ENCODE measurements around the gene EGLN1. TPM values are rescaled to one million over a fixed set of nuclear protein-coding genes. Genes with fewer than 3 reads are reported as not detected.

EGLN1 gene
- total RNA-seq, 1 donor from 2014 or later, result 26.3 TPM

DNA sequence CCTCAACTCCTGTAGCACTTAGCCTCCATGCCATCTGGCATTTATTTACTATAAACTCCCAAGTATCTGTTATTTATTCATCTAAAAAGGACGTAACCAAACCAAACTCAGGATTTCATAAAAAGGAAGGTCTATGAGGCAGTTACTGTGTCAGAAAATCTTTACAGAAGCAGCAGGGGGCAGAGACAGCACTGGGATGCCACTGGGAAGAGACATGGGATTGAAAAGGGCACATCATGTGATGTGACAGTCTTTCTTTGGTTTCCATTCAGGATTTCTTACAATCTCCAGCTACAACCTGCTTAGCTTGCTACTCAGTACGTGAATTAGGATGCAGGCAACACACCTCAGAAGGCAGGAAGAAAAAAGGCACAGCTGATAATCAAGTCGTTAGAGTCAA is 52.8 kb downstream of the EGLN1 start:
- TF ChIP-seq CTCF (IDR thresholded peaks at IDR 0.05), result no peak
- TF ChIP-seq POLR2AphosphoS5 (IDR thresholded peaks at IDR 0.05; ENCODE audit: insufficient read depth in 1 of 2, low read depth in 1 of 2), result no peak
- no peak for TF ChIP-seq POLR2A (IDR thresholded peaks at IDR 0.05)
- no peak for DNase-seq (ENCODE audit: extremely low spot score in 2 of 2)
- H3K27me3 ChIP-seq, result no peaks in the 10 kb centered on the region
- no peaks in the 10 kb centered on the region for H3K9me3 ChIP-seq
- no peak overlapping the region for H3K27ac ChIP-seq
- intact Hi-C loops (cut with DNase I), result no loop called here
- no peaks in the 10 kb centered on the region for H3K4me1 ChIP-seq
- no peaks in the 10 kb centered on the region for H3K36me3 ChIP-seq
- no peak overlapping the region for H3K4me3 ChIP-seq

DNA sequence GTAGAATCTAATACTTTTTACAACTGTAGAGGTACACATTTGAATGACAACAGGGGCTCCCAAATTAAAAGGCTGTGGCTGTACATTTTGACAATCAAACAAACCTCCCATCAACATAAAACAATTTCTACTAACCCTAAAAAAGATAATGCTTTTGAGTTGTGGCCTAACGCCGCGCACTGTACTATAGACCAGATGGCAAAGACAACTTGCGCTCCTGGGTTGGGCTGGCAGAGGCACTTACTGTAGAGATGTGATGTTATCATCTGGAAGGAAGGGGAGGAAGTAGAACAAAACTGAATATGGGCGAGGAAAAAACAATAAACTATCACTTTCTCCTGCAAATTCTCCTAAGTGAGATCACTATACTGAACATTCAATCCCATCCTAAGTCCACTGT is 57.9 kb downstream of the EGLN1 start:
- peaks cover 0 to 3% of the 10 kb centered on the region in 2 donors for H3K36me3 ChIP-seq
- no peaks in the 10 kb centered on the region for H3K27me3 ChIP-seq
- intact Hi-C loops (cut with DNase I), result no loop called here
- DNase-seq (ENCODE audit: extremely low spot score in 2 of 2), result no peak
- no peak overlapping the region for H3K4me3 ChIP-seq
- H3K9me3 ChIP-seq, result no peaks in the 10 kb centered on the region
- H3K27ac ChIP-seq, result no peak overlapping the region
- no peaks in the 10 kb centered on the region for H3K4me1 ChIP-seq
- TF ChIP-seq CTCF (IDR thresholded peaks at IDR 0.05) (no peak), POLR2A (IDR thresholded peaks at IDR 0.05) (no peak), POLR2AphosphoS5 (IDR thresholded peaks at IDR 0.05; ENCODE audit: insufficient read depth in 1 of 2, low read depth in 1 of 2) (no peak)

DNA sequence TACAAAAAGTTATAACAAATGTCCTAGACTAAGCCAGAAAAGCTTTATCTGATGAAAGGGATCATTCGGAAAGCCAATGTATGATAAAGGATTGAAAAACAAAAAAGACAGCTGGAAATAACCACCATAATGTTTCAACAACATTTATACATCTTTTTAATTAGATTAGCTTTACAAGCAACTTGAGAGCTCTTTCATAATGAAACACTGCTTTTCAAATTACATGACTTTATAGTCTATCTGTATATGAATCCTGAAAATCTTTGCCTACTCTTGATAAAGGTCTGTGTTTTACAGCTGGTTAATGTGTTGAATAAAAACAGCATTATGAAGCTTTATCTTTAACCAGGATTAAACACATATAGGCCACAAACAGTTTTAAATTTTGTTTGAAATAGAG is 58.5 kb downstream of the EGLN1 start:
- no peak for DNase-seq (ENCODE audit: extremely low spot score in 2 of 2)
- H3K27me3 ChIP-seq, result no peaks in the 10 kb centered on the region
- H3K4me3 ChIP-seq, result no peak overlapping the region
- no peaks in the 10 kb centered on the region for H3K9me3 ChIP-seq
- TF ChIP-seq POLR2AphosphoS5 (IDR thresholded peaks at IDR 0.05; ENCODE audit: insufficient read depth in 1 of 2, low read depth in 1 of 2), result no peak
- TF ChIP-seq POLR2A (IDR thresholded peaks at IDR 0.05), result no peak
- no peak for TF ChIP-seq CTCF (IDR thresholded peaks at IDR 0.05)
- H3K36me3 ChIP-seq, result peaks cover 0 to 3% of the 10 kb centered on the region in 2 donors
- no peak overlapping the region for H3K27ac ChIP-seq
- no peaks in the 10 kb centered on the region for H3K4me1 ChIP-seq
- intact Hi-C loops (cut with DNase I), result no loop called here

- Histone ChIP-seq H3K9me3 (no peaks in the 10 kb centered on the region), H3K4me3 (no peak overlapping the region), H3K4me1 (peaks cover 5% of the 10 kb centered on the region), H3K27me3 (no peaks in the 10 kb centered on the region), H3K27ac (no peak overlapping the region), H3K36me3 (peaks cover 0 to 3% of the 10 kb centered on the region in 2 donors)
- intact Hi-C loops (cut with DNase I), result no loop called here
- TF ChIP-seq POLR2A (IDR thresholded peaks at IDR 0.05), result no peak
- no peak for TF ChIP-seq POLR2AphosphoS5 (IDR thresholded peaks at IDR 0.05; ENCODE audit: insufficient read depth in 1 of 2, low read depth in 1 of 2)
- TF ChIP-seq CTCF (IDR thresholded peaks at IDR 0.05), result no peak
- no peak for DNase-seq (ENCODE audit: extremely low spot score in 2 of 2)
Measured at GRCh38 chr1:231362325-231362724, 59.8 kb downstream of the EGLN1 start.

DNA sequence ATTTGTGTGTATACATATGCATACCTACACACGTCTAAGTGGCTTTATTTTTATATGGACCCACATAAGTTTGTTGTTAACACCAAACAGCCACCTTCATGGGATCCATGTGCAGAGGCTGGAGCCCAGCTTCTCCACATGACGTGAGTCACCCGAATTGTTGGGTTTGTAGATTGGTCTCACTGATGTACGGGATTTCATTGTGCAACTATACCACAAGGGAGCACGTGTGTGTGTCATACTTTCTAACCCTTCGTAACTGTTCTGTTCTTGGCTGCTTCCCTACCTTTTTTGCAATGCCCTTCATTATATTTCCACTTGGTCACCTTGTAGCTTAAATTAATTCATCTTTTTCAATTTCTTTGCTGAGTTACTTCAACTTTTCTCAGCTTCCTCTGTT is 63.0 kb downstream of the EGLN1 start:
- H3K36me3 ChIP-seq, result peaks cover 0 to 4% of the 10 kb centered on the region in 2 donors
- intact Hi-C loops (cut with DNase I), result loop anchor here (5.0 to 10.0 kb wide), 2 partner anchors 66 to 228 kb away; partner anchors contain the start of gene EGLN1
- no peak for TF ChIP-seq POLR2AphosphoS5 (IDR thresholded peaks at IDR 0.05; ENCODE audit: insufficient read depth in 1 of 2, low read depth in 1 of 2)
- no peak for TF ChIP-seq CTCF (IDR thresholded peaks at IDR 0.05)
- TF ChIP-seq POLR2A (IDR thresholded peaks at IDR 0.05), result no peak
- no peak overlapping the region for H3K4me3 ChIP-seq
- H3K27me3 ChIP-seq, result no peaks in the 10 kb centered on the region
- no peak overlapping the region for H3K27ac ChIP-seq
- H3K4me1 ChIP-seq, result peaks cover 5% of the 10 kb centered on the region
- H3K9me3 ChIP-seq, result no peaks in the 10 kb centered on the region
- DNase-seq (ENCODE audit: extremely low spot score in 2 of 2), result no peak
